GM18858 (cell line): Measurements from ENCODE around the gene CAT.

Experiments used
- ATAC-seq: cut with Tn5 transposase; IDR thresholded peaks from one replicate; pipeline ENCODE4 v1.9.1; 2021; ENCODE audit not compliant: unreplicated experiment

Gene CAT

GRCh38 chr11:34493926-34494595 is 55.3 kb downstream of the CAT start:
- no peak for ATAC-seq

DNA sequence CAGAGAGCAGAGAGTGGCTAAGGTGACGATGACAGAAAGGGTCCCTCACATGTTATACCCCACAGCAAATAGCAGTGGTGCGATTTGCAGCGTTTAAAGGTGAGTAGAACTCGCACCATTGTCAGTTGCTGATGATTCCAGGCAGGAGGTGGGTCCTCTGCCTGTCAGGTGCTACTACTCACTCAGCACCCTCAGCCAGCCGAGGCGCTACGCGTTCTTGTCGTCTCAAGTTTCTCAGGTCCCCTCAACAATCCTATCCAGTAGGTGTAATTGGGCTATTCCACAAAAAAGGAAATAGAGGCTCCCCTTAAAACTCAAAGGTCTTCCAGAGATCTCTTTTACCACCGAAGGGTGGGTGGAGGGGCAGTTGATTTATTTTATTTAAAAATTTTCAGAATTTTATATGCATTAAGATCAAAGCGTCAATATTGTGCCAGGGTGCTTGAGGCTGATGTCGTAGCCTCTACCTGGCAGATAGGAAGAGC is 56.5 kb downstream of the CAT start:
- no peak for ATAC-seq

GRCh38 chr11:34495724-34496377 is 57.1 kb downstream of the CAT start:
- no peak for ATAC-seq

GRCh38 chr11:34499719-34500500 is 61.2 kb downstream of the CAT start:
- ATAC-seq = no peak

DNA sequence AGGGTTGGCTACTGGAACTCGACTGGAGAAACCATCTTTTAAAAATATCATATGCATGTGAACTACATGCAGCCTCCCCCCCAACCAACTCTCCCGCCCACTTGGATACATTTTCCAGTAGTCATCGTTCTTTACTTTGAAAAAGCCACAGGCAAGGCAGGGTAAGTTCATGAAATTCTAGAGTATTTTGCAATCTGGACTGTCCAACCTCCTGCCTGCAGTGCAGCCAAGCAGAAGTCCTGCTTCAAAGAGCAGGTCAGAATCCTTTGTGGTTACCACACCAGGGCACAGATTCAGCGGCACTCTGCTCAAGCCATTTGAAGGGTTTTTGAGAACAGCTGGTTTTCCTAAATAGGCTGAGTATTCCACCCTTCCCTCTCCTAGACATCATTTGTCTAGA is 62.8 kb downstream of the CAT start:
- ATAC-seq = no peak

- no peak for ATAC-seq
Measured at GRCh38 chr11:34501949-34502348, 63.2 kb downstream of the CAT start.

GRCh38 chr11:34502949-34503348 is 64.2 kb downstream of the CAT start:
- no peak for ATAC-seq

DNA sequence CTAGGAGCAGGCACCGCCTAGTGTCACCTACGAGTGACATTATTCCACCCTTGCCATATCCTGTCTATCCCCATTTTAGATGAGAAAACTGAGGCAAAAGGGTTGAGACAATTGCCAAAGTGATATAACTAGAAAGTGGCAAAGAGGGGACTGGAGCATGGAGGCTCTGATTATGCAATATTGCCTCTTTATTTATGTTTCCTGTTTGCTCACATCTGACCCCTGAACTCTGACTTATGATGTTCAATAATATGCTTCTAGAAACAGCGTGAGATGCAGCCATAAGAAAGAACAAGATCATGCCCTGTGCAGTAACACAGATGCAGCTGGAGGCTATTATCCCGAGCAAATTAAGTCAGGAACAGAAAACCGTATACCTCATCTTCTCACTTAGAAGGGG is 67.1 kb downstream of the CAT start:
- no peak for ATAC-seq

DNA sequence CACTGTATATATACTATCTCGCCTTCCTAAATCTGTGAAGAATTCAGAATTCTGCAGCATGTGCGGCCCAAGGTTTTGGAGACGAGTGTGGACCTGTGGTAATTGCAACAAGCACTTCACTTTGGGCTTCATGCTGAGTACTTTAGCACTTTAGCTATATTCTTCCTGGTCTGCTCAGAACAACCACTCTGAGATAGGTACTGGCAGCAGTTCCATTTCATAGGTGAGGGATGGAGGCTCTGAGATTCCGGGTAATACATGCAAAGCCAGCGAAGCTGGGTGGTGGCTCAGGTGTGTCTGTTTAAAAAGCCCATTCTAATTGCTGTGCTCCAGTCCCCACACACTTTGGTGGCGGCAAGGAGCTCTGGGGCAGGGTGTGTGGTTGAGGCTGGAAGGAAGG is 68.4 kb downstream of the CAT start:
- ATAC-seq = no peak

- no peak for ATAC-seq
Measured at GRCh38 chr11:34507610-34508009, 68.9 kb downstream of the CAT start.

DNA sequence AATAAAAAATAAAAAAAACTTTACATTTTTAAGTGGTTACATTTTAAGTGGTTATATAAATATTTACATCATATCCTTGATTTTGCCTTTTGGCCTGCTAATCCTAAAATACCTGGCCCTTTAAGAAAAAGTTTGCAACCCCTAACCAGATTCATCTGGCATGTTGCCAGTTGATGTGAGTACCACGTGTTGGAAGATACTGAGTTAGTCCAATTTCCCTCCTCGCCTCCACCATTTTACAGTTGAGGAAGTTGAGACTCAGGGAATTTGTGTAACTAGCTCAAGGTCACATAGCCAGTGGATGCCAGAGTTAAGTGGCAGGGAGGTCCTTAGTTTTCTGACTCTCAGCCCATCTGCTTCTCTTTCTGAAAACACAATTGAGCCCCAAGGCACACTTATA is 69.8 kb downstream of the CAT start:
- ATAC-seq = no peak

DNA sequence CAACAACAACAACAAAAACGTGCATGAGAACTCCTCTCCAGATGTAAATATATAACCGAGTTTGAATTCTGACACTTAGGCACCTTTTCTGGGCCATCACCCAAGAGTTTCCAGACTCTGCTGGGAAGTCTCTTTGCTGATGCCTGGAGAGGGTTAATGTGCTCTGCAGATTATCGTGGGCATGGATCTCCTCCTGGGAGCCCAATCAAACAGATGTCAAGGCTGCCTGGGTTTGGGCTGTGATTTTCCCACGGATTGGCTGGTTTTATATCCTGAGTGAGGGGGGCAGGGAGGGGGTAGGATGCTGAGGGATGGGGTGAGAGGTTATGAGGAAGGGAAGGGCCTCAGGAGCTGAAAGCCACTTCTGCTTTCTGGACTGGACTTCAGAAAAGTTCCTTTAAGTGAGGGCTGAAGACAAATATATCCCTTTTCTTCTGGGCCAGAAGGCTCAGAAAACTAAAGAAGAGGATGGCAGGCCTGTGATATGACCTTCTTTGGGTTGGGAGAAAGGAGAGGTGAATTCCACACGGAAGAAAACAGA is 70.7 kb downstream of the CAT start:
- no peak for ATAC-seq

DNA sequence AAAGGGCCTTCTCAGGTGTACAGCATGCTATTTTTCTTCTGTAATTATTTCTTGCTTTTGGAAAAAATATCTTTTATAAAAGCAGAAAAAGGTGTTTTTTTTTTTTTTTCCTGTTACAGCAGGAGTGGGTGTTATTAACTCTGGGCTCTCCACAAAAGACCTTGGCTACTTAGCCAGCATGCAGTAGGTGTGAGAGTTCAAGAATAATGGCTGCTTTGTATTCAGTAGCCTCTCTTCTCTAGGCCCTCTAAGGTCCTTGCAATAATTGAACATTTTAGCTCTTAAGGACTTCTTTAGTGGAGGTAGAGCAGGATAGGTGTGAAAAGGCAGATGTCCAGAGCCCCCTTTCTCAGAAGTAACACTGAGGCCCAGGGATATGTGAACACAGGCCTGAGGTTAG is 71.5 kb downstream of the CAT start:
- no peak for ATAC-seq

GRCh38 chr11:34510673-34511072 is 71.9 kb downstream of the CAT start:
- ATAC-seq = no peak

DNA sequence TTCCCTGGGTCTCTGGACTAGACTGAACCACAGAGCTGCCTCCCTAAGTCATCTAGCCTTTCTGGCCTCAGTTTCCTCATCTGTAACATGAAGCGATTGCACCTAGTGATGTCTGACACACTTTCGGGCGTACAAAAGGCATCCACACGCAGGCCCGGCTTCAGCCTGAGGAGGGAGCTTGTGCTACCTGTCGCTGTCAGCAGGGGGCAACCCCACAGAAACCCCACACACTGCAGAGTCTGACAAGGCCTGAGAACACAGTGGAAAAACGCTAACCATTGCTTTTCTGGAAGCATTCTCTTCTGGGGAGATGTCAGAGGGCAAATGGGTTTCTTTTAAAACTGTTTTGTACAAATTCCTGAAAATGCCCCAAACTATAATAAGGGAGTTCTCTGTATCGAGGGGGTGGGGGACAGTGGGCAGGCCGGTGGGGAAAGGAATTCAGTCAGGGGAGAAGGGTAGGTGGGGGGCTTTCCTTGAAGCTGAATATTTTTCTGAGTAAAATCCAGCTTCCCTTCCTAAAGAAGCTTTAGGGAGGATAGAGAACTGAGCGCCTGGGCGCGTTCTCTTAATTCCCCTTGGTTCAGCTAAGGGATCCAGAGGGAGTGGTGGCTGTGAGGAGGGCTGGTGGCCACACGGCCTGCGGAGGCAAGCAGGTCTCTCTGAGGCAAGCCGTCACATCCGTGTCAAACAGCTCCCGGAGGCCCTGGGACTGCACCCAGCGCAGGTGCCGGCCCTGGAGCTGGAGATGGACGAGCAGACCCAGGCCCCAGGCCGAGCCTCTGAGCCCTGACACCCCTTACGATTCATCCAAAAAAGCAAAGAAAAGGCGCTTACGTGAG is 74.3 kb downstream of the CAT start:
- ATAC-seq = peak; percentile 85

GRCh38 chr11:34513682-34514449 is 75.1 kb downstream of the CAT start, which contains the start of gene ELF5:
Gene ELF5 (minus strand): TSS chr11:34513794. CDS start chr11:34505749, 8,045 bp downstream.
- no peak for ATAC-seq

DNA sequence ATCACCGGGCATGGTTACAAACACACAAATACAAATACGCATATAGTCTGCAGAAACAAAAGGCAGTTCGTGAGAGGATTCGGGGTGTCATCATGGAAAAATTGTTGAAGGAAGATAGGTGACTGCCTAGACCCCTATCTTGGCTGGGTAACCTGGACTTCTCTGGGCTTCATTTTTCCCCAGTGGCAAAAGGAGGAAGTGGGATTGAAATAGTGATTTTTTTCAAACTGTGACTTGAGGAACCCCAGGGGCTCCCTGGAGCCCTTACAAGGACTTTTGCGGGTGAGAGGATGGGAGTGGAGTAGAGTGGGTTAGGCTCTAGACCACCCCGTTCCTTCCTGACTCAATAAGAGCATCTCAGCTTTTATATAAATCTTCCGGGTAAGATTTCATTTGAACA is 75.9 kb downstream of the CAT start:
- no peak for ATAC-seq

DNA sequence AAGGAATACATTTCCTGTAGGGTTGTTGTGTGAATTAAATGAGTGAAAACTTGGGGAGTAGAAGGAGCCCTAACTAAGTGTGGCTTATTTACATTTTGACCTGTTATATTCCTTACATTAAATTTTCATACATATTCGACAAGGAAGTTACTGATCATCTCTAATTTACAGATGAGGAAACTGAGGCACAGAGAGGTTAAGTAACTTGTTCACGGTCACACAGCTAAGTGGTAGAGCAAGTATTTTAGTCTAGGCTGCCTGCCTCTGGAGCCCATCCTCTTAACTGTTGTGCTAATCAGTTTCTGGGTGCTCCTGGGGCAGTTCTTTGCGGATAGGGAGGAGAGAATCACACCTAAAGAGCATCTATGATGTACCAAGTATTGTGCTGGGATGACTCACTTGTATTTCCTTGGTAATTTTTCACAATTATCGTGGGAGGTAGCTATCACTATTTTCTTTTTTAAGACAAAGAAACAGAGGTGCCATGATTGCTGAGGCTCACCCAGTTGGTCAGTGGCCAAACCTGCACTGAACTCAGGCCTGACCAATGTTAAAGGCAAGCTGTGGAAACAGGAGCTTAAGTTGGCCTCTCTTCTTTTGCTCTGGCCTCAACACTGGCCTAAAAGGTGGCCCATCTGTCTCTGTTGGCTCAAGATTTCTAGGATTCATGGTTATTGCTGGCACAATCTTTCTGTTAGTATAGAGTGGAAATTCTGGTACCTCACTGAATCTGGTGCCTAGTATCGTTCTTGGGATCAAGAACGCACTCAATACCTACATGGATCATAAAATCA is 77.7 kb downstream of the CAT start:
- ATAC-seq = no peak

DNA sequence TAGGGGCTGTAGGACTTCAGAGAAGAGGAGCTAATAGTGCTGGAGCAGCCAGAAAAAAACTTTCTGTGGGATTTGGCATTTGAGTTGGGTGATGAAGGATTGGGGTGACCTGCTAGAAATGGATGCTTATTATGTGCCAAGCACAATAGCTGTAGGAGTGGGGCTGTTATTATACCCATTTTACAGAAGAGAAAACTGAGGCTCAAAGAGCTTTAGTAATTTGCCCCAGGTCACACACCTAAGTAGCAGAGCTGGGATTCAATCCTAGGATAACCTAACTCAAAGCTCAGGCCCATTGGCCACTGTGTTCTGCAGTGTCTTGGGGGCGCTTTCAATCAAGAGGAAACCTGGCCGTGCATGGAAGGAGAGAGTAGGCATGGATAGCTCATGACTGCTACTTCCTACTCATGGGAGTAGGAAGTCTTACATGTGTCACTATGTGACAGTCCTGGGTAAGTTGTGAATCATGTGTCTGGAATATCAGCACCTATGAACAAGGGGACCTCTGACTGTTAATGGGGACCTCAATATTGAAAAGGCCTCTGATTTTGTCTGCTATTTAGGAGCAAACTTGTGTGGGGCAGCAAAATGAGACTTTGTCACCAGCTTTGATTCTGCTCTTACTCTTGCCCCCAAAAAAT is 81.0 kb downstream of the CAT start:
- no peak for ATAC-seq
